ENCODE measurements around the gene MAB21L3. TPM values are rescaled to one million over a fixed set of nuclear protein-coding genes. Genes with fewer than 3 reads are reported as not detected.

Gene MAB21L3
- total and polyA plus RNA-seq, 2 experiments from 2014 or later = not detected

DNA sequence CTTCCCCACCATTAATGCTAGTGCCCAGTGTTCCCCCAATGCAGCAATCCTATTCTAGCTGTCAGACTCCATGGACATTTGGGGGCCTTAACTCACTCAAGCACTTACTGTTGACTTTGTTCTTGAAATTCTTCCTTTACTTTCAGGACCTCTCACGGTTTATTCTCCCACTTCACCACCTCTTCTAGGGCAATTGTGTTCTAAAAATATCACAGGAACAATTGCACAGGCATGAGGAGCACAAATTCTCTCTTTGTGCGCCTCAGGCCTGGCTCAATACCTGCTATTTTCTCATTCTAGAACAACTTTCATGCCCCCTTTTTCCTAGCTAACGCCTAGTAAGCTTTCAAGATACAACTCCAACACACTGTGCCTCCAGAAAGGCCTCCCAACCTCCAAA lies 7.3 kb downstream of the MAB21L3 start:
- TF ChIP-seq JUNB (IDR thresholded peaks at IDR 0.05; ENCODE audit: unreplicated experiment) = no peak
- TF ChIP-seq, protein P1, sequence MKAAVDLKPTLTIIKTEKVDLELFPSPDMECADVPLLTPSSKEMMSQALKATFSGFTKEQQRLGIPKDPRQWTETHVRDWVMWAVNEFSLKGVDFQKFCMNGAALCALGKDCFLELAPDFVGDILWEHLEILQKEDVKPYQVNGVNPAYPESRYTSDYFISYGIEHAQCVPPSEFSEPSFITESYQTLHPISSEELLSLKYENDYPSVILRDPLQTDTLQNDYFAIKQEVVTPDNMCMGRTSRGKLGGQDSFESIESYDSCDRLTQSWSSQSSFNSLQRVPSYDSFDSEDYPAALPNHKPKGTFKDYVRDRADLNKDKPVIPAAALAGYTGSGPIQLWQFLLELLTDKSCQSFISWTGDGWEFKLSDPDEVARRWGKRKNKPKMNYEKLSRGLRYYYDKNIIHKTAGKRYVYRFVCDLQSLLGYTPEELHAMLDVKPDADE (IDR thresholded peaks at IDR 0.05) = no peak
- no peak for TF ChIP-seq NANOG (IDR thresholded peaks at IDR 0.05; ENCODE audit: borderline replicate concordance)
- TF ChIP-seq ZNF114 (CRISPR knock-in tag; IDR thresholded peaks at IDR 0.05) = no peak
- no peak for TF ChIP-seq CREB1 (CRISPR knock-in tag; IDR thresholded peaks at IDR 0.05; ENCODE audit: low read depth)
- TF ChIP-seq, protein P2, sequence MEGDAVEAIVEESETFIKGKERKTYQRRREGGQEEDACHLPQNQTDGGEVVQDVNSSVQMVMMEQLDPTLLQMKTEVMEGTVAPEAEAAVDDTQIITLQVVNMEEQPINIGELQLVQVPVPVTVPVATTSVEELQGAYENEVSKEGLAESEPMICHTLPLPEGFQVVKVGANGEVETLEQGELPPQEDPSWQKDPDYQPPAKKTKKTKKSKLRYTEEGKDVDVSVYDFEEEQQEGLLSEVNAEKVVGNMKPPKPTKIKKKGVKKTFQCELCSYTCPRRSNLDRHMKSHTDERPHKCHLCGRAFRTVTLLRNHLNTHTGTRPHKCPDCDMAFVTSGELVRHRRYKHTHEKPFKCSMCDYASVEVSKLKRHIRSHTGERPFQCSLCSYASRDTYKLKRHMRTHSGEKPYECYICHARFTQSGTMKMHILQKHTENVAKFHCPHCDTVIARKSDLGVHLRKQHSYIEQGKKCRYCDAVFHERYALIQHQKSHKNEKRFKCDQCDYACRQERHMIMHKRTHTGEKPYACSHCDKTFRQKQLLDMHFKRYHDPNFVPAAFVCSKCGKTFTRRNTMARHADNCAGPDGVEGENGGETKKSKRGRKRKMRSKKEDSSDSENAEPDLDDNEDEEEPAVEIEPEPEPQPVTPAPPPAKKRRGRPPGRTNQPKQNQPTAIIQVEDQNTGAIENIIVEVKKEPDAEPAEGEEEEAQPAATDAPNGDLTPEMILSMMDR (conservative IDR thresholded peaks at IDR 0.05; ENCODE audit: low read depth in 2 of 2) = no peak
- TF ChIP-seq, protein P3, sequence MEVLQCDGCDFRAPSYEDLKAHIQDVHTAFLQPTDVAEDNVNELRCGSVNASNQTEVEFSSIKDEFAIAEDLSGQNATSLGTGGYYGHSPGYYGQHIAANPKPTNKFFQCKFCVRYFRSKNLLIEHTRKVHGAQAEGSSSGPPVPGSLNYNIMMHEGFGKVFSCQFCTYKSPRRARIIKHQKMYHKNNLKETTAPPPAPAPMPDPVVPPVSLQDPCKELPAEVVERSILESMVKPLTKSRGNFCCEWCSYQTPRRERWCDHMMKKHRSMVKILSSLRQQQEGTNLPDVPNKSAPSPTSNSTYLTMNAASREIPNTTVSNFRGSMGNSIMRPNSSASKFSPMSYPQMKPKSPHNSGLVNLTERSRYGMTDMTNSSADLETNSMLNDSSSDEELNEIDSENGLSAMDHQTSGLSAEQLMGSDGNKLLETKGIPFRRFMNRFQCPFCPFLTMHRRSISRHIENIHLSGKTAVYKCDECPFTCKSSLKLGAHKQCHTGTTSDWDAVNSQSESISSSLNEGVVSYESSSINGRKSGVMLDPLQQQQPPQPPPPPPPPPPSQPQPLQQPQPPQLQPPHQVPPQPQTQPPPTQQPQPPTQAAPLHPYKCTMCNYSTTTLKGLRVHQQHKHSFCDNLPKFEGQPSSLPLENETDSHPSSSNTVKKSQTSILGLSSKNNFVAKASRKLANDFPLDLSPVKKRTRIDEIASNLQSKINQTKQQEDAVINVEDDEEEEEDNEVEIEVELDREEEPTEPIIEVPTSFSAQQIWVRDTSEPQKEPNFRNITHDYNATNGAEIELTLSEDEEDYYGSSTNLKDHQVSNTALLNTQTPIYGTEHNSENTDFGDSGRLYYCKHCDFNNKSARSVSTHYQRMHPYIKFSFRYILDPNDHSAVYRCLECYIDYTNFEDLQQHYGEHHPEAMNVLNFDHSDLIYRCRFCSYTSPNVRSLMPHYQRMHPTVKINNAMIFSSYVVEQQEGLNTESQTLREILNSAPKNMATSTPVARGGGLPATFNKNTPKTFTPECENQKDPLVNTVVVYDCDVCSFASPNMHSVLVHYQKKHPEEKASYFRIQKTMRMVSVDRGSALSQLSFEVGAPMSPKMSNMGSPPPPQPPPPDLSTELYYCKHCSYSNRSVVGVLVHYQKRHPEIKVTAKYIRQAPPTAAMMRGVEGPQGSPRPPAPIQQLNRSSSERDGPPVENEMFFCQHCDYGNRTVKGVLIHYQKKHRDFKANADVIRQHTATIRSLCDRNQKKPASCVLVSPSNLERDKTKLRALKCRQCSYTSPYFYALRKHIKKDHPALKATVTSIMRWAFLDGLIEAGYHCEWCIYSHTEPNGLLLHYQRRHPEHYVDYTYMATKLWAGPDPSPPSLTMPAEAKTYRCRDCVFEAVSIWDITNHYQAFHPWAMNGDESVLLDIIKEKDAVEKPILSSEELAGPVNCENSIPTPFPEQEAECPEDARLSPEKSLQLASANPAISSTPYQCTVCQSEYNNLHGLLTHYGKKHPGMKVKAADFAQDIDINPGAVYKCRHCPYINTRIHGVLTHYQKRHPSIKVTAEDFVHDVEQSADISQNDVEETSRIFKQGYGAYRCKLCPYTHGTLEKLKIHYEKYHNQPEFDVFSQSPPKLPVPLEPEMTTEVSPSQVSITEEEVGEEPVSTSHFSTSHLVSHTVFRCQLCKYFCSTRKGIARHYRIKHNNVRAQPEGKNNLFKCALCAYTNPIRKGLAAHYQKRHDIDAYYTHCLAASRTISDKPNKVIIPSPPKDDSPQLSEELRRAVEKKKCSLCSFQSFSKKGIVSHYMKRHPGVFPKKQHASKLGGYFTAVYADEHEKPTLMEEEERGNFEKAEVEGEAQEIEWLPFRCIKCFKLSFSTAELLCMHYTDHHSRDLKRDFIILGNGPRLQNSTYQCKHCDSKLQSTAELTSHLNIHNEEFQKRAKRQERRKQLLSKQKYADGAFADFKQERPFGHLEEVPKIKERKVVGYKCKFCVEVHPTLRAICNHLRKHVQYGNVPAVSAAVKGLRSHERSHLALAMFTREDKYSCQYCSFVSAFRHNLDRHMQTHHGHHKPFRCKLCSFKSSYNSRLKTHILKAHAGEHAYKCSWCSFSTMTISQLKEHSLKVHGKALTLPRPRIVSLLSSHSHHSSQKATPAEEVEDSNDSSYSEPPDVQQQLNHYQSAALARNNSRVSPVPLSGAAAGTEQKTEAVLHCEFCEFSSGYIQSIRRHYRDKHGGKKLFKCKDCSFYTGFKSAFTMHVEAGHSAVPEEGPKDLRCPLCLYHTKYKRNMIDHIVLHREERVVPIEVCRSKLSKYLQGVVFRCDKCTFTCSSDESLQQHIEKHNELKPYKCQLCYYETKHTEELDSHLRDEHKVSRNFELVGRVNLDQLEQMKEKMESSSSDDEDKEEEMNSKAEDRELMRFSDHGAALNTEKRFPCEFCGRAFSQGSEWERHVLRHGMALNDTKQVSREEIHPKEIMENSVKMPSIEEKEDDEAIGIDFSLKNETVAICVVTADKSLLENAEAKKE (CRISPR knock-in tag; IDR thresholded peaks at IDR 0.05) = no peak
- no peak for TF ChIP-seq EZH2phosphoT487 (IDR thresholded peaks at IDR 0.05; ENCODE audit: unreplicated experiment)
- TF ChIP-seq POLR2AphosphoS5 (IDR thresholded peaks at IDR 0.05; ENCODE audit: low read depth) = no peak
- no peak for TF ChIP-seq STAT1 (IDR thresholded peaks at IDR 0.05; ENCODE audit: unreplicated experiment)
- no peak for TF ChIP-seq ZNF331 (CRISPR knock-in tag; IDR thresholded peaks at IDR 0.05; ENCODE audit: low read depth)
- TF ChIP-seq EZH2 (IDR thresholded peaks at IDR 0.05; ENCODE audit: low read depth, unreplicated experiment) = no peak
- Histone ChIP-seq H3K9me2 (ENCODE audit: insufficient read depth) (no peaks in the 10 kb centered on the region), H3K4me3 (no peak overlapping the region), H3K79me2 (replicated peaks; ENCODE audit: insufficient read depth) (no peaks in the 10 kb centered on the region), H2AFZ (no peak overlapping the region), H3F3A (replicated peaks; ENCODE audit: low read depth) (no peaks in the 10 kb centered on the region), H3K4me2 (no peak overlapping the region), H4K20me1 (replicated peaks; ENCODE audit: insufficient read depth) (no peaks in the 10 kb centered on the region; the same call in 1 of the 2 replicates), H3K27ac (ENCODE audit: low read depth) (no peak overlapping the region), H3K27me3 (ENCODE audit: insufficient read depth) (no peaks in the 10 kb centered on the region), H3K36me3 (ENCODE audit: insufficient read depth) (no peaks in the 10 kb centered on the region), H3K4me1 (ENCODE audit: insufficient read depth) (no peaks in the 10 kb centered on the region)
- Mint-ChIP-seq H3K9me3 (no peaks in the 10 kb centered on the region), H3K4me1 (no peaks in the 10 kb centered on the region), H3K27me3 (ENCODE audit: insufficient read depth, low read depth, poor library complexity) (no peaks in the 10 kb centered on the region), H3K36me3 (ENCODE audit: low read depth) (no peaks in the 10 kb centered on the region), H3K27ac (no peak overlapping the region), H3K4me3 (no peak overlapping the region)
- ATAC-seq (no peak), DNase-seq (ENCODE audit: low spot score) (no peak)

Data from GM23338 (cell line).